ENCODE results near the gene PPFIBP1.

DNA sequence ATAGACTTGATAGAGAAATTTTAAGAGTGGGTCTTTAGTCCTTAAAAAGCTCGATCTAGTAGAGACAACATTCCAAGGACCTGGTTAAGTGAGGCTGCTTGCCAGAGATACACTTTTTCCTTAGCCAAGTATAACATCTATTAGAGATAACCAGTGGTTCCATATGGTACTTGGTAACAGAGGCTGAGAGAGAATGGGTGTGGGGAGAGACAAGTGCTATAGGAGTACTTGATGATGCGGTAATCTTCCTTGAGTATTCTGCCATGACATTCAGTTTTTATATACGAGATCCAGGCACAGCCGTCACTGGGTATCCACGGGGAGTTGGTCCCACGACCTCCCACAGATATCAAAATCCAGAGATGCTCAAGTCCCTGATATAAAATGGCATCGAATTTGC lies 94.8 kb downstream of the PPFIBP1 start:
- TF ChIP-seq, protein P1, sequence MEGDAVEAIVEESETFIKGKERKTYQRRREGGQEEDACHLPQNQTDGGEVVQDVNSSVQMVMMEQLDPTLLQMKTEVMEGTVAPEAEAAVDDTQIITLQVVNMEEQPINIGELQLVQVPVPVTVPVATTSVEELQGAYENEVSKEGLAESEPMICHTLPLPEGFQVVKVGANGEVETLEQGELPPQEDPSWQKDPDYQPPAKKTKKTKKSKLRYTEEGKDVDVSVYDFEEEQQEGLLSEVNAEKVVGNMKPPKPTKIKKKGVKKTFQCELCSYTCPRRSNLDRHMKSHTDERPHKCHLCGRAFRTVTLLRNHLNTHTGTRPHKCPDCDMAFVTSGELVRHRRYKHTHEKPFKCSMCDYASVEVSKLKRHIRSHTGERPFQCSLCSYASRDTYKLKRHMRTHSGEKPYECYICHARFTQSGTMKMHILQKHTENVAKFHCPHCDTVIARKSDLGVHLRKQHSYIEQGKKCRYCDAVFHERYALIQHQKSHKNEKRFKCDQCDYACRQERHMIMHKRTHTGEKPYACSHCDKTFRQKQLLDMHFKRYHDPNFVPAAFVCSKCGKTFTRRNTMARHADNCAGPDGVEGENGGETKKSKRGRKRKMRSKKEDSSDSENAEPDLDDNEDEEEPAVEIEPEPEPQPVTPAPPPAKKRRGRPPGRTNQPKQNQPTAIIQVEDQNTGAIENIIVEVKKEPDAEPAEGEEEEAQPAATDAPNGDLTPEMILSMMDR (IDR thresholded peaks at IDR 0.05): no peak
- TF ChIP-seq EP300 (IDR thresholded peaks at IDR 0.05): no peak
- no peak for TF ChIP-seq POLR2AphosphoS5 (IDR thresholded peaks at IDR 0.05)

Data from stomach (tissue), 4 donors.